Nephron (organoid): ENCODE data around the gene DSC1.

Experiments used
- H3K27ac Mint-ChIP-seq, 3 experiments: 2 replicates each; pipeline ENCODE4 v1.8.0; 2020; ENCODE audit warnings: mixed read lengths in 3 of 3, mild to moderate bottlenecking in 2 of 3, moderate library complexity in 1 of 3
- H3K27me3 Mint-ChIP-seq: 2 replicates; pipeline ENCODE4 v1.8.0; 2021; ENCODE audit warnings: low read depth, mild to moderate bottlenecking, moderate library complexity, mixed read lengths
- H3K36me3 Mint-ChIP-seq: 2 replicates; pipeline ENCODE4 v1.8.0; 2020; ENCODE audit warnings: low read depth, mixed read lengths
- H3K4me1 Mint-ChIP-seq: 2 replicates; pipeline ENCODE4 v1.8.0; 2020; ENCODE audit warnings: mixed read lengths
- H3K4me3 Mint-ChIP-seq, 3 experiments: 2 replicates each; pipeline ENCODE4 v1.8.0; 2020; ENCODE audit warnings: mild to moderate bottlenecking in 3 of 3, mixed read lengths in 3 of 3, moderate library complexity in 2 of 3
- H3K9me3 Mint-ChIP-seq: 2 replicates; pipeline ENCODE4 v1.8.0; 2020; ENCODE audit warnings: mixed read lengths
- CTCF ChIP-seq, 3 experiments: fragments of 200-600 bp; sonication (generic); IDR thresholded peaks; one replicate each; pipeline ENCODE4 v1.5.0; 2021; ENCODE audit warnings: antibody characterized with exemption in 3 of 3; ENCODE audit not compliant: unreplicated experiment in 3 of 3

Gene DSC1

GRCh38 chr18:31162825-31163435, at the start of gene DSC1:
Gene DSC1 (minus strand): TSS chr18:31162856. CDS start chr18:31162594, 262 bp downstream.
- no peak for TF ChIP-seq CTCF (IDR thresholded peaks at IDR 0.05; ENCODE audit: unreplicated experiment in 3 of 3)
- no peaks in the 10 kb centered on the region for H3K36me3 Mint-ChIP-seq
- H3K27ac Mint-ChIP-seq: peak within 1 kb of the TSS in 1 of 3 experiments; percentile 49
- no peaks in the 10 kb centered on the region for H3K27me3 Mint-ChIP-seq
- no peaks in the 10 kb centered on the region for H3K9me3 Mint-ChIP-seq
- H3K4me1 Mint-ChIP-seq: no peaks in the 10 kb centered on the region
- no peak within 1 kb of the TSS for H3K4me3 Mint-ChIP-seq

GRCh38 chr18:31211047-31211446, 48.4 kb upstream of the DSC1 start:
- no peak for TF ChIP-seq CTCF (IDR thresholded peaks at IDR 0.05; ENCODE audit: unreplicated experiment in 3 of 3)
- no peak overlapping the region for H3K27ac Mint-ChIP-seq
- H3K4me3 Mint-ChIP-seq: no peak overlapping the region
- H3K4me1 Mint-ChIP-seq: peaks cover 10% of the 10 kb centered on the region
- H3K36me3 Mint-ChIP-seq: no peaks in the 10 kb centered on the region
- peaks cover 4% of the 10 kb centered on the region for H3K27me3 Mint-ChIP-seq
- H3K9me3 Mint-ChIP-seq: peaks cover 3% of the 10 kb centered on the region

- H3K27me3 Mint-ChIP-seq: peaks cover 4% of the 10 kb centered on the region
- H3K4me3 Mint-ChIP-seq: no peak overlapping the region
- no peaks in the 10 kb centered on the region for H3K9me3 Mint-ChIP-seq
- H3K27ac Mint-ChIP-seq: no peak overlapping the region
- TF ChIP-seq CTCF (IDR thresholded peaks at IDR 0.05; ENCODE audit: unreplicated experiment in 3 of 3): no peak
- H3K36me3 Mint-ChIP-seq: no peaks in the 10 kb centered on the region
- peaks cover 19% of the 10 kb centered on the region for H3K4me1 Mint-ChIP-seq
Measured at GRCh38 chr18:31209041-31209440, 46.4 kb upstream of the DSC1 start.

GRCh38 chr18:31207391-31207790, 44.7 kb upstream of the DSC1 start:
- Mint-ChIP-seq H3K27ac (peak overlapping the region; percentile 72 to 79 (median 77)), H3K4me3 (peak overlapping the region; percentile 7 to 51 (median 50)), H3K36me3 (no peaks in the 10 kb centered on the region), H3K9me3 (no peaks in the 10 kb centered on the region), H3K27me3 (peaks cover 4% of the 10 kb centered on the region), H3K4me1 (peaks cover 19% of the 10 kb centered on the region)
- no peak for TF ChIP-seq CTCF (IDR thresholded peaks at IDR 0.05; ENCODE audit: unreplicated experiment in 3 of 3)

GRCh38 chr18:31206787-31207381, 44.2 kb upstream of the DSC1 start:
- Mint-ChIP-seq H3K27ac (peak overlapping the region; percentile 72 to 79 (median 77)), H3K36me3 (no peaks in the 10 kb centered on the region), H3K27me3 (peaks cover 4% of the 10 kb centered on the region), H3K9me3 (no peaks in the 10 kb centered on the region), H3K4me3 (peak overlapping the region; percentile 66 to 76 (median 66)), H3K4me1 (peaks cover 19% of the 10 kb centered on the region)
- peak; percentile 39 to 52 (median 52) for TF ChIP-seq CTCF (IDR thresholded peaks at IDR 0.05; ENCODE audit: unreplicated experiment in 3 of 3)

- Mint-ChIP-seq H3K9me3 (no peaks in the 10 kb centered on the region), H3K4me3 (no peak overlapping the region), H3K4me1 (peaks cover 19% of the 10 kb centered on the region), H3K27me3 (peaks cover 2% of the 10 kb centered on the region), H3K36me3 (no peaks in the 10 kb centered on the region), H3K27ac (no peak overlapping the region)
- no peak for TF ChIP-seq CTCF (IDR thresholded peaks at IDR 0.05; ENCODE audit: unreplicated experiment in 3 of 3)
Measured at GRCh38 chr18:31206071-31206470, 43.4 kb upstream of the DSC1 start.
